Neural progenitor cell (in vitro differentiated cells): Measurements from ENCODE around the gene NDUFV3. TPM values are rescaled to one million over a fixed set of nuclear protein-coding genes. Genes with fewer than 3 reads are reported as not detected.
"Not testable (repeated sequence)": the region's sequence is repeated elsewhere in the genome, so short reads cannot be mapped to it uniquely, and the experiment has no call there.

Experiments
- DNase-seq: peaks from one replicate; pipeline ENCODE4 v3.0.0-alpha.2; 2016; ENCODE audit warnings: low spot score
- H2AFZ ChIP-seq: fragments of 200-600 bp; sonication (generic); replicated peaks from 2 replicates; pipeline ENCODE4 v1.6.1; 2016; ENCODE audit warnings: antibody characterized with exemption
- H3F3A ChIP-seq: fragments of 200-600 bp; sonication (generic); 2 replicates; pipeline ENCODE4 v1.6.1; 2016; ENCODE audit warnings: antibody characterized with exemption, low read depth
- H3K27ac ChIP-seq: fragments of 200-600 bp; sonication (generic); 2 replicates; pipeline ENCODE4 v1.5.1; 2016; ENCODE audit warnings: mild to moderate bottlenecking
- H3K27me3 ChIP-seq: fragments of 200-600 bp; sonication (generic); 2 replicates; pipeline ENCODE4 v1.6.1; 2016; ENCODE audit warnings: mild to moderate bottlenecking, moderate library complexity
- H3K36me3 ChIP-seq: fragments of 200-600 bp; sonication (generic); 2 replicates; pipeline ENCODE4 v1.5.1; 2016
- H3K4me1 ChIP-seq: fragments of 200-600 bp; sonication (generic); 2 replicates; pipeline ENCODE4 v1.6.1; 2016; ENCODE audit warnings: mixed run types
- H3K4me2 ChIP-seq: fragments of 200-600 bp; sonication (generic); 2 replicates; pipeline ENCODE4 v1.6.1; 2016
- H3K4me3 ChIP-seq: fragments of 200-600 bp; sonication (generic); 2 replicates; pipeline ENCODE4 v1.5.1; 2016
- H3K79me2 ChIP-seq: fragments of 200-600 bp; sonication (generic); 2 replicates; pipeline ENCODE4 v1.6.1; 2016; ENCODE audit warnings: low read depth
- H3K9ac ChIP-seq: fragments of 200-600 bp; sonication (generic); 2 replicates; pipeline ENCODE4 v1.6.1; 2016
- H3K9me3 ChIP-seq: fragments of 200-600 bp; sonication (generic); 2 replicates; pipeline ENCODE4 v1.5.1; 2016; ENCODE audit warnings: low read depth
- H4K20me1 ChIP-seq: fragments of 200-600 bp; sonication (generic); 2 replicates; pipeline ENCODE4 v1.6.1; 2016; ENCODE audit warnings: low read depth
- H3K27ac Mint-ChIP-seq: 3 replicates; pipeline ENCODE4 v1.8.0; 2021; ENCODE audit warnings: mixed read lengths
- H3K27me3 Mint-ChIP-seq: 2 replicates; pipeline ENCODE4 v1.8.0; 2022; ENCODE audit warnings: low read depth, mild to moderate bottlenecking, inconsistent platforms, moderate library complexity, mixed read lengths; ENCODE audit not compliant: insufficient read depth
- H3K36me3 Mint-ChIP-seq: 3 replicates; pipeline ENCODE4 v1.8.0; 2021; ENCODE audit warnings: mixed read lengths
- H3K4me1 Mint-ChIP-seq: 3 replicates; pipeline ENCODE4 v1.8.0; 2021; ENCODE audit warnings: mixed read lengths
- H3K4me3 Mint-ChIP-seq: 3 replicates; pipeline ENCODE4 v1.8.0; 2021; ENCODE audit warnings: mild to moderate bottlenecking, moderate library complexity, mixed read lengths
- H3K9me3 Mint-ChIP-seq: 3 replicates; pipeline ENCODE4 v1.8.0; 2020; ENCODE audit warnings: mixed read lengths
- CTCF ChIP-seq: fragments of 200-600 bp; sonication (generic); IDR thresholded peaks from 2 replicates; pipeline ENCODE4 v1.5.1; 2017; ENCODE audit warnings: antibody characterized with exemption, mild to moderate bottlenecking
- EZH2 ChIP-seq: fragments of 200-600 bp; sonication (generic); IDR thresholded peaks from 2 replicates; pipeline ENCODE4 v1.6.1; 2017; ENCODE audit warnings: antibody characterized with exemption, mild to moderate bottlenecking, moderate library complexity
- EZH2phosphoT487 ChIP-seq: fragments of 200-600 bp; sonication (generic); IDR thresholded peaks from 2 replicates; pipeline ENCODE4 v1.6.1; 2017; ENCODE audit warnings: antibody characterized with exemption
- total RNA-seq: library from RNA; depleted of rRNA; stranded (reverse); fragments of >200 nt; gene quantifications from 2 replicates; pipeline ENCODE4 v1.2.3, GENCODE V29; 2015; ENCODE audit warnings: low replicate concordance

Gene NDUFV3
- total RNA-seq, 1 donor from 2014 or later: 16.7 TPM

DNA sequence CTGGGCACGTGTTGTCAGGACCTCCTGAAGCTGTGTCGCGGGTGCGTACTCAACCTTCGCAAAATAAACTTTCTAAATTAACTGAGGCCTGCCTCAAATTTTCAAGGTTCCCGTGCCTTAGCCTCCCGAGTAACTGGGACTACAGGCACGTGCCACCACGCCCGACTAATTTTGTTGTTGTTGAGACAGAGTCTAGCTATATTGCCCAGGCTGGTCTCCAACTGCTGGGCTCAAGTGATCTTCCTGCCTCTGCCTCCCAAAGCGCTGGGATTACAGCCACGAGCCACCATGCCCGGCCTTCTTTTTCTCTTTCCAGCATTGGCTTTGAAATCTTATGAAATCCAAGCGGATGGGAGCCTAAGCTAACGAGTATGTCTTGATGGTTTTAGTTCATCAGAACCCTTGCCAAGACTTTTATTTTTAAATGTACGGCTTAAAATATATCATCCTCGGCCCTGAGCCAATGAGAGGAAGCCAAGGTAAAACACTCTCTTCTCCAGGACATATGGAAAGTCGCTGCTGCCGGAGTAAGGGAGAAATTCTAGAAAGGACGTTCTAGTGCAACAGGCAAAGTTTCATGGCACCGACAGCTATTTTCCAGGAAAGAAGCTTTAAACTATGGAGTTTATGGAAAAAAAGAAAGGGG is 45.0 kb downstream of the NDUFV3 start:
- peaks cover 3% of the 10 kb centered on the region for H3K4me1 Mint-ChIP-seq
- H3K27ac Mint-ChIP-seq: no peak overlapping the region
- Histone ChIP-seq H3K9ac (no peak overlapping the region), H3F3A (peaks cover 13% of the 10 kb centered on the region), H3K4me2 (peak overlapping the region; percentile 51), H3K9me3 (no peaks in the 10 kb centered on the region), H3K27me3 (no peaks in the 10 kb centered on the region), H4K20me1 (no peaks in the 10 kb centered on the region), H3K27ac (no peak overlapping the region), H2AFZ (no peak overlapping the region), H3K36me3 (no peaks in the 10 kb centered on the region), H3K79me2 (no peaks in the 10 kb centered on the region), H3K4me3 (no peak overlapping the region), H3K4me1 (peaks cover 7% of the 10 kb centered on the region)
- TF ChIP-seq EZH2phosphoT487: no peak
- TF ChIP-seq EZH2: no peak
- no peak for TF ChIP-seq CTCF
- DNase-seq: no peak
- H3K9me3 Mint-ChIP-seq: no peaks in the 10 kb centered on the region
- H3K27me3 Mint-ChIP-seq: peaks cover 6% of the 10 kb centered on the region
- H3K36me3 Mint-ChIP-seq: no peaks in the 10 kb centered on the region
- H3K4me3 Mint-ChIP-seq: no peak overlapping the region

DNA sequence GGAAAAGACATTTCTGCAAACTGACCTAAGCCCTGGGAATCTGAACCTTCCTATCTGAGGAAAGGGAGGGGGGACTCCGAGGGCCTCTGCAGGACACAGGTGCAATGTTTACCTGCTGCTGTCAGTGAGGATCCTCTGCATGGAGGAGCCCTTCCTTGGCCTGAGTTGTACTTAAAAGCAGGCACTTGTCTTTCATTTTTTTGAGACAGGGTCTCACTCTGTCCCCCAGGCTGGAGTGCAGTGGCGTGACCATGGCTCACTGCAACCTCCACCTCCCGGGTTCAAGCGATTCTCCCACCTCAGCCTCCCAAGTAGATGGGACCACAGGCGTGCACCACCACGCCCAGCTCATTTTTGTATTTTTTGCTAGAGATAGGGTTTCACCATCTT is 45.5 kb downstream of the NDUFV3 start:
- H3K27ac Mint-ChIP-seq: not testable (repeated sequence)

DNA sequence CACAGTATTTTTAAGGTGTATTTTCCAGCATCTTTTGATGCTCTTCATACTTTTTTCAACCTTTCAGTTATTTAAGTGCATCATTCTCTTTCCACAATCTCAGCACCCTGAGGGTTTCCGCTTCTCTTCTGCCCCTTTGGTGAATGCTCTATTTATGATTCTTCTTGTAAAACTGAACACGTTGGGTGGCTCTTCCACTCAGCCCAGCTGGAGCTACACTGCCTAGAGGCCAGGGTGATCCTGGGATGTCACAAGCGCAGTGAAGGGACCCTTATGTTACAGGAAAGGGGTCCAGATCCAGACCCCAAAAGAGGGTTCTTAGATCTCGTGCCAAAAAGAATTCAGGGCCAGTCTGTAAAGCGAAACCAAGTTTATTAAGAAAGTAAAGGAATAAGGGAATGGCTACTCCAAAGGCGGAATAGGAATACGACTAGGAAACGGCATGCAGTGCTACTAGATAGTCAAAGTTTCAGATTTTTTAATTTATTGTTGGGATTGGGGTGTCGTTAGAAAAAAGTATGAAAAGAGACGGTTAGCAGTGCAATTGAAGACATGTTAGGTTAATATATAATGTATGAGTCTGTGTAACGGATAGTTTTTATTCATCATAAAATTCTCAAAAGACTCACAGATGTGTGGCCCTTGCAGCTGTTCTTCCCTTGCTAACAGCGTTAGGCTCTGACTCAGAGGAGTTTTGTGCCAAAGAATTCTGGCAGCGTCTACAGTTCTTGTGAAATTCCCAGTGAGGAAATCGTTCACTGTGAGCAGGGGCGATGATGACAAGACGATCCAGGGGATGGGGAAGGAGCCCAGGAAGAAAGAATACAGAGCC is 46.7 kb downstream of the NDUFV3 start:
- H3K4me1 ChIP-seq: peaks cover 7% of the 10 kb centered on the region
- TF ChIP-seq CTCF (no peak), EZH2 (no peak), EZH2phosphoT487 (no peak)
- no peaks in the 10 kb centered on the region for H3K4me1 Mint-ChIP-seq
- H3K27me3 Mint-ChIP-seq: peaks cover 6% of the 10 kb centered on the region
- no peaks in the 10 kb centered on the region for H3K27me3 ChIP-seq
- H3K4me2 ChIP-seq: no peak overlapping the region
- no peaks in the 10 kb centered on the region for H3K36me3 Mint-ChIP-seq
- peaks cover 13% of the 10 kb centered on the region for H3F3A ChIP-seq
- DNase-seq: no peak
- no peaks in the 10 kb centered on the region for H3K9me3 Mint-ChIP-seq
- no peak overlapping the region for H3K27ac ChIP-seq
- no peaks in the 10 kb centered on the region for H3K79me2 ChIP-seq
- H3K4me3 ChIP-seq: no peak overlapping the region
- no peaks in the 10 kb centered on the region for H3K36me3 ChIP-seq
- no peak overlapping the region for H3K9ac ChIP-seq
- no peak overlapping the region for H3K4me3 Mint-ChIP-seq
- no peak overlapping the region for H2AFZ ChIP-seq
- no peaks in the 10 kb centered on the region for H4K20me1 ChIP-seq
- H3K9me3 ChIP-seq: no peaks in the 10 kb centered on the region
- H3K27ac Mint-ChIP-seq: no peak overlapping the region

More for the DNA sequence above, 45.5 kb downstream of the NDUFV3 start:
- H3K4me3 Mint-ChIP-seq, H3K9me3 Mint-ChIP-seq, H4K20me1 ChIP-seq, H2AFZ ChIP-seq, H3K4me2 ChIP-seq, H3K27me3 ChIP-seq, H3K36me3 ChIP-seq, H3K27me3 Mint-ChIP-seq, H3K9me3 ChIP-seq, H3K4me1 Mint-ChIP-seq, H3K79me2 ChIP-seq, H3K4me1 ChIP-seq, H3K36me3 Mint-ChIP-seq, DNase-seq, H3K9ac ChIP-seq, H3K4me3 ChIP-seq, H3K27ac ChIP-seq: not testable (repeated sequence)
- H3F3A ChIP-seq: peaks cover 13% of the 10 kb centered on the region

- no peaks in the 10 kb centered on the region for H3K9me3 ChIP-seq
- peaks cover 7% of the 10 kb centered on the region for H3K4me1 ChIP-seq
- H3K36me3 Mint-ChIP-seq: no peaks in the 10 kb centered on the region
- no peaks in the 10 kb centered on the region for H3K27me3 ChIP-seq
- no peak overlapping the region for H3K27ac ChIP-seq
- peaks cover 4% of the 10 kb centered on the region for H3K27me3 Mint-ChIP-seq
- no peak overlapping the region for H2AFZ ChIP-seq
- no peaks in the 10 kb centered on the region for H4K20me1 ChIP-seq
- no peaks in the 10 kb centered on the region for H3K9me3 Mint-ChIP-seq
- peaks cover 13% of the 10 kb centered on the region for H3F3A ChIP-seq
- H3K4me1 Mint-ChIP-seq: peaks cover 4% of the 10 kb centered on the region
- TF ChIP-seq EZH2: no peak
- no peak for TF ChIP-seq EZH2phosphoT487
- no peak for TF ChIP-seq CTCF
- DNase-seq: no peak
- H3K4me3 Mint-ChIP-seq: no peak overlapping the region
- H3K27ac Mint-ChIP-seq: no peak overlapping the region
- H3K4me3 ChIP-seq: no peak overlapping the region
- no peaks in the 10 kb centered on the region for H3K79me2 ChIP-seq
- H3K4me2 ChIP-seq: no peak overlapping the region
- no peaks in the 10 kb centered on the region for H3K36me3 ChIP-seq
- H3K9ac ChIP-seq: no peak overlapping the region
These were observed 48.6 kb downstream of the NDUFV3 start for GRCh38 chr21:42941696-42942085.
